ENCODE data around the gene PTPRJ. TPM values are rescaled to one million over a fixed set of nuclear protein-coding genes. Genes with fewer than 3 reads are reported as not detected.

PTPRJ gene
- total RNA-seq, 1 donor from 2014 or later: 24.0 TPM

DNA sequence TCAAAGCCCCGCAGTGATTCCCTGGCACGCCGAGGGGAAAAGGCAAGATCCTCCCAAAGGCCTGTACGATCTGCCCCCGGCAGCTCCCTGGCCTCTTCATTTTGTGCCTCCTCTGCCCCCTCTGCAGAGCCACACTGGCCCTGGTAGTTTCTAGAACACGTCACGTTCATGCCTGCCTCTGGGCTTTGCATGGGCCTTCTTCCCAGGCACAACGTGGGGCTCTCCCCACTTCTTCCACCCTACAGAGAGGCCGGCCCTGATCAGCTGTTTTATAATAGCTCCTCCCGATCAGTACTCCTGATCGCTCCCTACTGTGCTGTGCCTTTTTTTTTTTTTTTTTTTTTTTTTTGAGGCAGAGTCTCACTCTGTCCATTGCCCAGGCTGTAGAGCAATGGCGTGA lies 78.4 kb downstream of the PTPRJ start:
- no peak for DNase-seq (ENCODE audit: low spot score)

DNA sequence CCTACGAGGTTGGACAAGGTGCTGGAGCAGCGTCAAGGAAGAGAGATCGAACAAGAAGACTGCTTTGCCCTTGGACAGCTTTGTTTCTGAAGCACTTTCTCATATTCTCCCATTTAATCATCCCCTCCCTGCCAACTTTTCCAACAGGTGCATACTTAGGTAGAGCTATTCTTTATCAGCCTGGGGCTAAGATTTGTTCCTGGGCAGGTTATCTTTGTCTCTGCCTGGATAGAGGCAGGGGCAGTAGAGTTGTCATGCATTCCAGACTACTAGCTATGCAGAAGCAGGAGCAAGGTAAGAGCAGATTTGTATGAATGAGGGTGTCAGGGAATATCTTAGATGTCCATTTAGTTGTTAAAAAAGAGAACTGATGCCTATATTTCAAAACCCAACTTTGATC lies 82.3 kb downstream of the PTPRJ start:
- no peak for DNase-seq (ENCODE audit: low spot score)

DNA sequence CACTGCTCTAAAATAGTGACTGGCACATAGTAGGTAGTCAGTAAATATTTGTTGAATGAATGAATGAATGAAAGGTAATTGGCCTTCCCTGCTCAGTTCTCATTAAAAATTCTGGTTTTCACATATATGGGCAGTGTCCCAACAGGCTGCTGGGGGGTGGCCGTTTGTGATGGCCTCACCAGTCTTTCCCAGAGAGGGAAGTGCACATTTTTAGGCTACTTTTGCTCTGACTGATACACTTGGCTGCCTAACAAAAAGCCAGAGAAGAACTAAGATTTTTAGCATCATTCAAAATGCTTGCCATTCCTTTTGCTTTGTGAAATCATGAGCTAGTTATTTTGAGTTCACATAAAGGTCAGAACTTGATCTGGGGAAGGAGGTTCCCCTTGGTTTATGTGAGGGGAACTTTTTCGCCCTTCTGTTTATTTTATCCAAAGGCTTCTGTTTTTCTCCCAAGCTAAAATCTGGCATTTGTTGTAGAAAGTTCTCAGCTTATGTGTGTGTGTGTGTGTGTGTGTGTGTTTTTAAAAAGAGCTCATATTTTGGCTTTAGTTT lies 83.1 kb downstream of the PTPRJ start:
- no peak for DNase-seq (ENCODE audit: low spot score)

DNA sequence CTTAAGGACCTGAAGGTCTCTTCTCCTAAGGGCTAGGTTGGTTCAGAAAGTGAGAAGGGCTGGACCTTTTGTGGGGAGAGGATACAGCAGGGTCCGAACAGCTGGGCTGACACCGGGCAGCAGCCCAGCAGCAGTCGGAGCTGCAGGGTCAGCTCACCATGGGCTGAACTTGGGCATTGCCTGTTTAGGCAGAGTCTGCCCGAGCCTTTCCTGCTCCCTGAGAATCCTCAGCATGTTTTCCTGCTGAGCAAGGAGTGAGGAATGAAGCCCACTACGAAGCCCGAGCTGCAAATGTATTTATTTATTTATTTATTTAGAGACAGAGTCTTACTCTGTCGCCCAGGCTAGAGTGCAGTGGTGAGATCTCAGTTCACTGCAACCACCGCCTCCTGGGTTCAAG lies 83.9 kb downstream of the PTPRJ start:
- DNase-seq (ENCODE audit: low spot score): no peak

DNA sequence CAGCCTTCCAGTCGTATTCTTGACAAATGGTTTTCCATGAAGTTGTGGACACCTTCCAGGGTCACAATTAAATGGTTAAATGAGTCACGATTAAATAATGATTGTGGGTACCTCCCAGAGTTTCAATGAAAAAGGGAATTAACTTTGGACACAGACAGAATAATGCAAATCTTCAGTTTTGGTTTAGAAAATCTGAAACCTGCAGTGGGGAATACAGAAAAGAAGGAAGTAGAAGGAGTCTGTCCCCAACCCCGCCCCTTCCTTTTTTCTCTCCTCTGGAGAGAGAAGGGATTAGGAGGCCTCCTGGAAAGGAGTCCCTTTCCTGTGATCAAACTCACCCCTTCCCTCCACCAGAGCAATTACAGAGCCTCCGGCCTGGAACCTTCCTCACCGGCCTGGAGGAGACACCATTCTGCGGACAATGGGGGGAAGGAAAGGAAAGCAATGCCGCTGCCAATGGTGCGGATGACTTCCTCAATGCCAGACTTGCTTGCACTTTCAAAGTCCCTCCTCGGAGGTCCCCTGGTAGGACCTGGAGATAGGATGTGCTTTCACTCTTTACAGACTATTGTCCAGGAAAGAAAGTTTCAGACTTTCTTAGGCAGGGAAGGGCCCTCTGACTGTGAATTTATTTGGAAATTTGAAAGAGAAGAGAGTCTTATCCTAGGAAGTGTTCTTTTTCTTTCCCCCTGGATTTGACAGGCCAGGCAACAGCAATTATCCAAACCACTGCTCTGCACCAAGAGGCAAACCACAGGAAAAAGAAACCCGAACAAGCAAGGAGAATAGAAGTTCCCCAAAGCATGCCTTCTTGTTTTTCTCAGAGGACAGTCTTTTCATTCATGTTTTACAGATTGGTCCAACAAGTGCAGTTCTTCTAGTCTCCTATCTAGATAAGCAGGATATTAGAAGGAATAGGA lies 86.8 kb downstream of the PTPRJ start:
- DNase-seq (ENCODE audit: low spot score): peak; percentile 62

DNA sequence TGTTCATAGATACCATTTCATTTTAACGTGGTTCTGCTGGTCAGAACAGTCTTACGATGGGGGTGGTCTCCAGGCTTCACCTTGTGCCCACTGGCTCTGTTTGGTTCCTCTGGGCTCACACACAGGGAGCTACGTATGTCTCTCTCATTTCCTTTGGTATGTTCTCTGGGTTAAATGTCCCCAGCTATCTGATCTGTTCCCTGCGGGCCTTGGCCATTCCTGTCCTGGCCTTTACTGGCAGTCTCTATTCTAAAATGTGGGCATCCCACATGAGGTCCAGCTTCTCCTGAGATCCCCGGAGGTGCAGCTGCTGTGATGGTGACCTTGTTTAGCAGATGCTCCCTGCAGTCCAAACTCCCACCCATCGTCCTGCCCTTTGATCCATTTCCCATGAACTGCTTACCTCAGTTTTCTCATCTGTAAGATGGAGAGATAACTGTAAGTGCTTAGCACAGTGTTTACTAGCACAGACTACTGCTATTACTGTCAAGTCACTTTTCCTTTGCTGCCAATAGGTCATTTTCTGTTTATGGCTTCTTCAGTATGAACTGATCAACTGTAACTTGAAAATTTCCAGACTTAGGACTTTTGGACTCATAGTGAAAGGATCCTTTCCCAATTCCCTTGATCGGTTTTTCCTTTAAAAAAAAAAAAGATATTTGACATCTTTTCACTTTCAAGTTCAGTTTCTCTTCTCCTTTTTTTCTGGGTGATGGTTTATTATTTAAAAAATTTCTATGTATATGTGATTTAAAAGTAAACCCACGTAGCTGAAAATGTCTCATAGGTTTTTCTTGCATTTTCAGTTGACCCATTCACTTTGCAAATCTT lies 92.9 kb downstream of the PTPRJ start:
- DNase-seq (ENCODE audit: low spot score): peak; percentile 28

DNA sequence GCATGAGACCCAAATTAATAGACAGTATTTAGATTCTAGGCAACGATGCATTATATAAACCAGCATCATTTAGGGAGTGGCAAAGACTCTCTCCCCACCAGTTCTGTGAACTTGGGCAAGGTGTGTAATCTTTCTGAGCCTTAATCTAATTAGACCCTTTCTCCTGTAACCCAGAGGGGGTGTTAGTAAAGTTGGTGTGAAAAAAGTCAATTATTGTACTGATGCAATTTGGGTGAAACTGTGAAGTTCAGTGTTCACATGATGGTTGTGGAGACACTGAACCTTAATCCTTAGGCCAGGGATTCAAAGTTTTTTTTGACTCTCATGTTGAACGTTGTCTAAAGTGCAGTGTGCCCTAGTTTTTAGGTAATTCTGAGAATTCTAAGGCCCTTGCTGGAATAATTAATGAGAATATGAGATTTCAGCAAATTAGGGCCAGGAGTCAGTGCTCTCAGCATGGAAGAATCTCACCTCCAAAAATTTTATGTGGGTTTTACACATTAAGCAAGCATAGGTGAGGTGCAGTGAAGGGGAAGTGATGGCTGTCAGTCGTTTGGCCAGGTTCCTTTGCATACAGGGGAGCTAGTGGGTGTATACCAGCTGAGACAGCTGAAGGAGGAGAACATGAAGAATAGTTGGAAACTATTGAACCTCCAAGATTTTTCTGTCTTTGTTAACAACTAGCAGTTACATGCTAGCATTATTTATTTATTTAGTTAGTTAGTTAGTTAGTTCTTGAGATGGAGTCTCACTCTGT lies 94.2 kb downstream of the PTPRJ start:
- DNase-seq (ENCODE audit: low spot score): no peak

DNA sequence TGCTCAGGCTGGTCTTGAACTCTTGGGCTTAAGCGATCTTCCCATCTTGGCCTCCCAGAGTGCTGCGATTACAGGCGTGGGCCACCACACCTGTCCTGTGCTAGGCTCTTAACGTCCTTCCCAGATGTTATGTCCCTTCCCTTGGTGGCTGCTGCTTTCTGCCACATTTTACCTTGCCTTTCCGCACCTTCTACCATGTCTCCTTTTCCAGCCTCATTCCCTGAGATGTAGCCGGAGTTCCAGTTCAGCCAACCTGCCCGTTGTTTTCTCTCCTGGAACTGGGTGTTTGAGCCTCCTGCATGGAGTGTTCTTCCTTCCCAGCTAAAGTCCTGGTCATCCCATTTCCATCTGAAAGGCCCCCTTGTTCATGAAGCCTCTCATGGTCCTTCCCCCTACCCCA lies 95.3 kb downstream of the PTPRJ start:
- peak; percentile 30 for DNase-seq (ENCODE audit: low spot score)

DNA sequence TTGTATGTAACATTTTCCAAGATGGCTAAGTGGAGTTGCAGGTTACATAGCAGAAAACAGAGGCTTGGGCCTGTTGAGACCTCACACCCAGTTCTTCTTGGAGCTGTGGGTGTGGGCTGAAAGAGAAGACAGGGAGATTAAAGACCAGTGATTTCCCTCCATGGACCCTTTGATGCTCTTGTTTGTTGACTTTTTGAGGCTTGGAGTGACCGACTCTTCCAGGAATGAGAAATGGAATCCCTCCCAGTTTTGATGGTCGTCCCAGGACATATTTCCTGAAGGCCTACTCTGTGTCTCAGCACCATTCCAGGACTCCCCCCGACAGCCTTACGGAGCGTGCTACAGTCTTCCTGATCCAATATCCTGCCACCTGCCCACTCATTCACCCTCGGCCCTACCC lies 96.9 kb downstream of the PTPRJ start:
- DNase-seq (ENCODE audit: low spot score): no peak

DNA sequence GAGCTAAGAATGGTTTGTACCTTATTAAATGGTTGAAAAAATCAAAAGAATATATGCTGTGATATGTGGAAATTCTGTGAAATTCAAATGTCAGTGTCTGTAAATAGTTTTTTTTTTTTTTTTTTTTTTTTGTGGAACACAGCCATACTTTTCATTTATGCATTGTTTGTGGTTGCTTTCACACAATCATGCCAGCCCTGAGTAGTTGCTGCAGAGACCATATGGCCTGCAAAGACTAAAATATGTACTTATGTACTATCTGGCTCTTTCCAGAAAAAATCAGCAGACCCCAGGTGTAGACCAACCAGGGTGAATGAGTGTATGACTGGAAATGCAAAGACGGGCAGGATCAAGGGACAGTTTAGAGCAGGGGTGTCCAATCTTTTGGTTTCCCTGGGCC lies 98.3 kb downstream of the PTPRJ start:
- DNase-seq (ENCODE audit: low spot score): no peak

DNA sequence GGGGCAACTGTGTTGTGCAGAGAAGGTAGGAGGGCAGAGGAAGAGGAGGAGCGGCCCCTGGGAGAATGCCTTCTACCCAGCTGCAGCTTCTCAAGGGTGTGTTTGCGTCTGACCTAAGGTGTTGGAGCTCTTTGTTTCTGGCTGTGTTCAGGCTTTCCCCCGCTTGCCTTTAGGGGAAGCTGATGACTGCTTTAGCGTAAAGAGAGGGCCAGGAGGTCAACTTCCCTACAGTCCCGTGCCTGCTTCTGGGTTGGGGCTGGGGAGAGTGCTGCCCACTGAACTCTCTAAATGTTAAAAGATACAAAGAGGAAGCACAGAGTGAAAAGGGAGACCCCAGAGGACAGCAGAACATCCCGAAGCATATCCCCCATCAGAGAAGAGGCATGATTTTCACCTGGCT lies 99.2 kb downstream of the PTPRJ start:
- DNase-seq (ENCODE audit: low spot score): no peak

DNA sequence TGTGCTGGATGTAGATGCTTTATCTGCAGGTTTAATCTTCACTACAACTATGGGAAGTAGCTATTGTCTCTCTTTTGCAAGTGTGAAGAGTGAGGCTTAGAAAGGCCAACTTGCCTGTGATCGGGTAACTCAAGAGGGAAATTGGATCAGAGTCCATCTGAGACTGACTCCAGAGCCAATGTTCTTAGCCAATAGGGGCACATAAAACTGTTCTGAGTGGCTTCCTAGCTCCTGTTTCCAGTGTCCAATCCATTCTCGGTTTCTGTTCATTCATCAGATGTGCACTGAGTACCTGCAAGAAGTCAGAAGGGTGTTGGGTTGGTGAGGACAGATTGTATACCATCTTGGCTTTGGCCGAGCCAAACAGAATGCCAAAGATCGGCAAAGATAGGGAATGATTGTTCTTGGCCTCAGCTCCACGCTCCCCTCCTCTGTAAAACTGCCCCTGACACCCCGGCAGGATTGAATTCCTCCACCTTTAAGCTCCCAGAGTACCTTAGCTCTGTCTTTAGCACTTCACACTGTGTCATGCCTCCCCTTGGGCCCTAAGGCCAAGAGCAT lies 100.0 kb downstream of the PTPRJ start:
- DNase-seq (ENCODE audit: low spot score): no peak

DNA sequence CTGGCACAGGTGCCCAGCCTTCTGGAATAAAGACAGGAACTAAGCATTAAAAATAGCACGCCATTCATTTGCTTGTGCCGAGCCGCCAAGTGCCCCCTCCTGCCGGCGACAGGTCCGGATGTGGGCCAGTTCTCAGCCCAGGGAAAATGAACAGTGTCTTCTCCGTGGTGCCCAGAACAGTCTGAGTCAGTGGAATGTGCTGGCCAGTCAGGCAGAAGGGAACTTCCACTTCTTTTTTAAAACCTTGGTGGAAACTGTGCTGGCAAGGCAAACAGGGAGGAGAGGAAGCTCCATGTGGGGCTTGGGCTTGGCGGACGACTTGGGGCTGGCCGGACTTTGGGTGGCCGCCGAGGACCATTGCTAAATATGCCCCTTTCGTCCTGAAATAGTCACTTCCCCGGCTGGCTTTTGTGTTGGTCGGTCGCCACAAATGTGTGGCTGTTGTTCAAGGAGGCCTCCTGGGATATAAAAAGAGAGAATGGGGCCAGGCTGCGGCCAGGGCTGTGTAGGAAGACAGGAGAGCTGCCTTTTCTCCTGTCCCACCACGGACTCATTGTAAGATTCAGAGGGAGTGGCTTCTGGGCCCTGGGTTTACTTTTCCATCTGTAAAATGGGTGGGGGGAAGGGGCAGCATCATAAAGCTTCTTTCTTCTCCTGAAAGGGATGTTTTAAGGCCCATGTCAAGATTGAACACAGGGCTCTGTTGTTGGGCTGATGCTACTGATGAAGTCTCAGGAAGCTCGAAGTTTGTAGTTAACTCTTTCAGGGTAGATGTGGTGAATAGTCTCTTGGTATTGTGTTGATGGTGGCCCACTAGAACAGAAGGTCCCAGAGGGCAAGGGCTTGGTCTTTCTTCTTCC lies 101.0 kb downstream of the PTPRJ start:
- DNase-seq (ENCODE audit: low spot score): peak; percentile 91

DNA sequence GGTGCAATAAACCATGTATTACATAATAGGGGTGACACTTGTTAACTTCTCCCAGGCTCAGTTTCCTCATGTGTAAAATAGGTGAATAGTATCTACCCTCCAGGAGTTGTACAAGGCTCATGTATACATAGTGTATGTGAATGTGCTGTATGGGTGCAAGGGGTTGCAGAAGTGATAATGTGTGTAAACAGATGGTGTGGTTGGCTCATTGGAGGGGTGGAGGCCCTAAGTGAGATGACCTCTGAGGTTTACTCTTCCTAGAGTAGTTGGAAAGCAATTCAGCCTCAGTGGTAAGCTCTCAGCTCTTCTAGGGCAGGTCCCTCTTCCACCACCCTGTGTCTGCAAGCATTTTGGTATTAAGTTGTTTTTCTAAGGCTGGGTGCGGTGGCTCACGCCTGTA lies 102.4 kb downstream of the PTPRJ start:
- DNase-seq (ENCODE audit: low spot score): no peak

DNA sequence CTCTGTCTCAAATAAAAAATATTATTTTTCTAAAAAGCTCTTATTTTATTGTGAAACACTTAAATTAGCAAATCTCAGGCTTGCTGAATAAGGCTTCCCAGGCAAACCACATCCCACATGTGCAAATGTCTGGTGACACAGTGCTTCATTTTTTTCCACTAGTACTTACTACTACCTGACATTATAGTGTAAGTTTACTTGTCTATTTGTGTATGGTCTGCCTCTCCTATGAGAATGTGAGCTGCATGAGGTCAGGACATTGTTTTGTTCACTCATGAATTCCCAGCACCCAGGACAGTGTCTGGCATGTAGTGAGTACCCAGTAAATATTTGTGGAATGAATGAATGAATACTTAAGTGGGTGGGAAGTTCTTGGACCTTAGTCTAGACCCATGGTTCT lies 103.1 kb downstream of the PTPRJ start:
- DNase-seq (ENCODE audit: low spot score): no peak

DNA sequence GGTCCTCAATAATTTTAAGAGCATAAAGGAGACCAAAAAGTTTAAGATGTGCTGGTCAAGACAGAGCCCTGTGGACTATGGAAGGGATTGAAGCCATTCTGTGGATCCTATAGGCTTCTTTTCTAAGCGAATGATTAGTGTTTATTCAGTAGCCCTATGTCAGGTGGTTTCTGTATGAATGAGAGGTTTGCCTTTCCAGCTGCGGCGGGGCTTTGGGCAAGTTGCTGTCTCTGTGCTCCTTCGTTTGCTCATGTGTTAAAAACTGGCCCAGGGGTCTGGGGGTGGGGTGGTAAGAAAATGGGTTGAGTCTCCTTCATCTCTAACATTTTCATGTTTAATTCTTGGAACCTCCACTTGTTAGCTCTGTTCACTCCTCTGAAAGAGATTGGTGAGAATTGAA lies 105.3 kb downstream of the PTPRJ start:
- no peak for DNase-seq (ENCODE audit: low spot score)

DNA sequence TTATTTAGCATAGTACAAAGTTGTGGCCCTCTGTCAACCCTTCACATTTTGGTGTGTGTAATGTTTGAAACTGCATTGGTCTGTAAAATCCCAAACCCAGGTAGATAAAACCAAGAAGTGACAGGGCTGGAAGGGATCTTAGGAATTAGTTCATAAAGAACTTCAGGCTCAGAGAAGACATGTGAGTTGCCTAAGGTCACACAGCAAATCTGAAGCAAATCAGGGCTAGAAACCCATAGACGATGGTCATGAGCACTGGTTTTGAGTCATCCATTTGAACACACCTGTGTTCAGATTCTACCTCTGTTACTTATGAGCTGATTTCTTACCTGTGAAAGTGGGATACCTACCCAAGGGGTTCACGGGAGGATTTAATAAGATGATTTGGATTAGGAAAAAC lies 107.1 kb downstream of the PTPRJ start:
- DNase-seq (ENCODE audit: low spot score): no peak

DNA sequence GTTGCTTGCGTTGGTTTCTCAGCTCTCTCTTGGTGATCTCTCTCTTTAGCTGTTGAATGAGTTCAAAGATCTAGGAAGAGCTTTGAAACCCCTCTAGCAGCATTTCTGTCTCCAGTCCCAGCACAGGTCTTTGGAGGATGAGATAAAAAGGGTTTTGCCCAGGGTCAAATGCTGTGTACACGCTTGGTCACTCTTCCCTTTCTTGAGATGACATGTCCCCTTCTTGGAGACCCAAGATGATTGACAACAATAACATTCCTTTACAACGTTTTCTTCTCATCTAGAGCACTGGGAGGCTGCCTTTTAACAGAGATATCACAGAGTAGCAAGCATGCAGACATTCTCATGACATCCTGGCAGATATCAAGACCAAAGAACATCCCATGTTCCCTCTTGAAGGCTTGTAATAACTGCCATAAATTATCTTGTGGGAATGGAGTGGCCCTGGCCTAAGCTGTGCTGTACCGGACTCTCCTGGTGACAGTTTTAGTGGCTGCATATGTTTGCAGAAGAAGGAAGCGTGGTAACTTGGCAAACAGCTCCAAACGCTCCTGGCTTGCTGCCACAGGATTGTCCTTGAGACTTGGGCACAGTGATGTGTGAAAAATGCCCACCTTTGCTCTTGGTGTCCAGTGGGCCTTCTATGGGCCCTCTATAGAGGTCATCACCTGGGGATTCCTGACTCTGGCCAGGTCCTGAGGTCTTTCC lies 107.8 kb downstream of the PTPRJ start:
- DNase-seq (ENCODE audit: low spot score): peak; percentile 68

DNA sequence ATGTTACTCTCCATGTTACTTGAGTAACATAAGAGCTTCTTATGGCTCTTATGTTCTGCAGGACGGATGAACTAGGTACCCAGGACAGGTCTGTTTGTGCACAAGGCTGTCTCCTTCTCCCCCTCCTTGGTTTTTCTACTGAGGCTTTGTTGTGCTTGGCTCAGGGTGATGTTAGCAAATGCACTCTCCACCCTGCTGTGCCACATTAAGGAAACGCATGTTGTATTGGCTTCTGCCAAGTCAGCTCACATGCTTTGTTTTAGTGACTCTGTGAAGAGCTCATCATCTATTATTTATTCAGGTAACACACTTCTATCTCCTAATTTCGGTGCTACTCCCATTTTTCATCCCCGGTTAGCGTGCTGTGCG lies 108.3 kb downstream of the PTPRJ start:
- DNase-seq (ENCODE audit: low spot score): no peak
